Thyroid gland (tissue), 4 donors: ENCODE measurements around the gene EYS. TPM values are rescaled to one million over a fixed set of nuclear protein-coding genes. Genes with fewer than 3 reads are reported as not detected.

Experiments
- DNase-seq, 2 donors: peaks; one replicate each; pipeline ENCODE4 v3.0.0-alpha.2; 2019
- H3K27ac ChIP-seq, 3 donors: fragments of 200-600 bp; sonication (generic); 1 replicate in 2 of 3; 2 replicates in 1 of 3; pipeline ENCODE4 v1.5.1; 2016 to 2019; ENCODE audit warnings: mild to moderate bottlenecking in 1 of 3, moderate library complexity in 1 of 3
- H3K27me3 ChIP-seq: fragments of 200-600 bp; sonication (generic); one replicate; pipeline ENCODE4 v1.5.1; 2019
- H3K36me3 ChIP-seq, 2 donors: fragments of 200-600 bp; sonication (generic); one replicate each; pipeline ENCODE4 v1.5.1; 2016 to 2019
- H3K4me1 ChIP-seq, 2 donors: fragments of 200-600 bp; sonication (generic); one replicate each; pipeline ENCODE4 v1.5.1; 2017 to 2019
- H3K4me3 ChIP-seq, 3 donors: fragments of 200-600 bp; sonication (generic); replicated peaks in 1 of 3; 1 replicate in 2 of 3; 2 replicates in 1 of 3; pipeline ENCODE4 v1.5.1; 2016; ENCODE audit warnings: mild to moderate bottlenecking in 1 of 3
- H3K9me3 ChIP-seq: fragments of 200-600 bp; sonication (generic); one replicate; pipeline ENCODE4 v1.5.1; 2017
- POLR2A ChIP-seq, 2 donors: fragments of 450-650 bp; IDR thresholded peaks; one replicate each; pipeline ENCODE4 v1.6.1; 2017; ENCODE audit warnings: antibody characterized with exemption in 2 of 2, mild to moderate bottlenecking in 2 of 2, moderate library complexity in 1 of 2
- WGBS, 2 donors: methylation state at CpG; one replicate each; pipeline ENCODE4 v1.1.5; 2017; 5-methylcytosine and 5-hydroxymethylcytosine counted together
- intact Hi-C: fragments of 100-400 bp; cut with DNase I; formaldehyde crosslinking; loops from one replicate; pipeline ENCODE4 v1.15.1; 2023
- total RNA-seq, 4 donors: library from RNA; depleted of rRNA; stranded (reverse); fragments of >200 nt; gene quantifications; one replicate each; pipeline ENCODE4 v1.2.3, GENCODE V29; 2016
- TF ChIP-seq, protein P1 (sequence below), 6 experiments: fragments of 200-600 bp in 3 of 6; fragments of 450-650 bp in 3 of 6; sonication (generic) in 3 of 6; IDR thresholded peaks; one replicate each; pipeline ENCODE4 v1.5.1; 2016 to 2019; ENCODE audit warnings: antibody characterized with exemption in 6 of 6, mild to moderate bottlenecking in 2 of 6, inconsistent platforms in 1 of 6, moderate library complexity in 1 of 6

The EYS gene
- total RNA-seq, 4 donors from 2014 or later = not detected

DNA sequence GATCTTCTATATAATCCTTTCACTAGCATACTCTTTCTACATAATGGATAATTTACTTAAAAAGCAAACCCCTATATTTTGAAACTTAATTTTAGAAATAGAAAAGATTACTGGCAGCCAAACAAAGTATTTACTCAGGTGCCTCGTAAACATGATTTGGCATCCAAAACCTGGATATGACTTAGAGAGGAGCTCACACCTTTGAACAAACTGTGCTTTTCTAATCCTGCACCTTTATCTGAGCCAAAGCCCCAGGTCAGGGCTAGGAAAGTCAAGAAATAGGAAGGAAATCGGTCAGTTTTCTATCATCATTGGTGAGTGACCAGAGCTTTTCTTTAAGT is 1900.5 kb downstream of the EYS start:
- Histone ChIP-seq H3K9me3 (no peaks in the 10 kb centered on the region), H3K4me3 (no peak overlapping the region), H3K27me3 (no peaks in the 10 kb centered on the region), H3K27ac (no peak overlapping the region), H3K36me3 (no peaks in the 10 kb centered on the region), H3K4me1 (no peaks in the 10 kb centered on the region)
- intact Hi-C loops = no loop called here
- no peak for TF ChIP-seq POLR2A (IDR thresholded peaks at IDR 0.05)
- TF ChIP-seq, protein P1, sequence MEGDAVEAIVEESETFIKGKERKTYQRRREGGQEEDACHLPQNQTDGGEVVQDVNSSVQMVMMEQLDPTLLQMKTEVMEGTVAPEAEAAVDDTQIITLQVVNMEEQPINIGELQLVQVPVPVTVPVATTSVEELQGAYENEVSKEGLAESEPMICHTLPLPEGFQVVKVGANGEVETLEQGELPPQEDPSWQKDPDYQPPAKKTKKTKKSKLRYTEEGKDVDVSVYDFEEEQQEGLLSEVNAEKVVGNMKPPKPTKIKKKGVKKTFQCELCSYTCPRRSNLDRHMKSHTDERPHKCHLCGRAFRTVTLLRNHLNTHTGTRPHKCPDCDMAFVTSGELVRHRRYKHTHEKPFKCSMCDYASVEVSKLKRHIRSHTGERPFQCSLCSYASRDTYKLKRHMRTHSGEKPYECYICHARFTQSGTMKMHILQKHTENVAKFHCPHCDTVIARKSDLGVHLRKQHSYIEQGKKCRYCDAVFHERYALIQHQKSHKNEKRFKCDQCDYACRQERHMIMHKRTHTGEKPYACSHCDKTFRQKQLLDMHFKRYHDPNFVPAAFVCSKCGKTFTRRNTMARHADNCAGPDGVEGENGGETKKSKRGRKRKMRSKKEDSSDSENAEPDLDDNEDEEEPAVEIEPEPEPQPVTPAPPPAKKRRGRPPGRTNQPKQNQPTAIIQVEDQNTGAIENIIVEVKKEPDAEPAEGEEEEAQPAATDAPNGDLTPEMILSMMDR (IDR thresholded peaks at IDR 0.05) = no peak
- WGBS, 2 donors = 85 to 87% methylated on average over 2 of the region's 2 CpGs
- no peak for DNase-seq

DNA sequence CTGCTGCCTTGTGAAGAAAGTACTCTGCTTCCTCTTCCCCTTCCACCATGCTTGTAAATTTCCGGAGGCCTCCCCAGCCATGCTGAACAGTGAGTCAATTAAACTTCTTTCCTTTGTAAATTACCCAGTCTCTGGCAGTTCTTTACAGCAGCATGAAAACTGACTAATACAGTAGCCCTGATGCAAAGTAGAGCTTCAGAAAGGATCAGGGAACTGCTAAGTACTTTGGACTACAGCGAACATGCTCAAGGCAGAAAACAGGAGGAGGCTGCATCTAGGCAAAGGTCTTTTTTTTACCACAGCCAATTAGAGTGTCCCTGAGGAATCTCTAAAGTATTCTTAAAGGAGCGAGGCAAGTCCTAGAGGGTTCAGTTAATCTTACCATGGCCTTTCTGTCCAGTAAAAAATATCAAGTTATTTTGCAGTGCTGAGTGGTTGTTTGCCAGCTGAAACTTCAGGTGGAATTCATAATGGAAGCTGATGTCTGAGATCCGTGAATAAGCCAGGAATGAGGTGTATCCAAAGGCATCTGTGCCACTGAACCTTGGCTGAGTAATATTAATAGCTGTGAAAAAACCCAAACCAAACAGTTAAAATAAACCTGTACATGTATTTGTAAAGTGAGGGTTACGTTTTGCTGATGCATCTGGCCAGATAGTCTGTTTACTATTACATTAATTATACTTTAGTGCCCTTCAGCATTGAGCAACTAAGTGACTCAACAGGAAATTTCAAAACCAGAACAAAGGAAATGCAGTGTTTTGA is 1901.0 kb downstream of the EYS start:
- TF ChIP-seq, protein P1 (IDR thresholded peaks at IDR 0.05) = no peak
- no peak for TF ChIP-seq POLR2A (IDR thresholded peaks at IDR 0.05)
- Histone ChIP-seq H3K4me1 (no peaks in the 10 kb centered on the region), H3K36me3 (no peaks in the 10 kb centered on the region), H3K27me3 (no peaks in the 10 kb centered on the region), H3K27ac (no peak overlapping the region), H3K9me3 (no peaks in the 10 kb centered on the region), H3K4me3 (no peak overlapping the region)
- DNase-seq = no peak
- intact Hi-C loops = no loop called here
- WGBS, 2 donors = 53 to 60% methylated on average over 5 of the region's 5 CpGs

DNA sequence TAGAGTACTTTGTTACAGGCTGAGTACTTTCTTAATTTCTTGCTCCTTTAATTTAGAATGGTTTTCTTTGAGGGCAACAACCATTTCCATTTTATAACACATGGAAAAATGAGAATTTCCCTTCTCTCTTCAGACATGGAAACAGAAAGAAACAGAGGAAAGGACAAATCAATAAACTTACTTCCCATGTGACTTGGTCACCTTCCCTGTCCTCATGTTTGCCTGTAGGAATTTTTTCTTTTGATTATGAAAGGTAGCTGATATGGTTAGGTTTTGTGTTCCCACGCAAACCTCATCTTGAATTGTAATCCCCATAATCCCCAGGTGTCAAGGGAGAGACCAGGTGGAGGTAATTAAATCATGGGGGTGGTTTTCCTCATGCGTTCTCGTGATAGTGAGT is 1901.7 kb downstream of the EYS start:
- TF ChIP-seq, protein P1 (IDR thresholded peaks at IDR 0.05) = no peak
- TF ChIP-seq POLR2A (IDR thresholded peaks at IDR 0.05) = no peak
- no peaks in the 10 kb centered on the region for H3K27me3 ChIP-seq
- H3K27ac ChIP-seq = no peak overlapping the region
- H3K9me3 ChIP-seq = no peaks in the 10 kb centered on the region
- H3K4me3 ChIP-seq = no peak overlapping the region
- H3K36me3 ChIP-seq = no peaks in the 10 kb centered on the region
- intact Hi-C loops = no loop called here
- no peaks in the 10 kb centered on the region for H3K4me1 ChIP-seq
- 90 to 93% methylated on average over 3 of the region's 3 CpGs for WGBS, 2 donors
- no peak for DNase-seq

DNA sequence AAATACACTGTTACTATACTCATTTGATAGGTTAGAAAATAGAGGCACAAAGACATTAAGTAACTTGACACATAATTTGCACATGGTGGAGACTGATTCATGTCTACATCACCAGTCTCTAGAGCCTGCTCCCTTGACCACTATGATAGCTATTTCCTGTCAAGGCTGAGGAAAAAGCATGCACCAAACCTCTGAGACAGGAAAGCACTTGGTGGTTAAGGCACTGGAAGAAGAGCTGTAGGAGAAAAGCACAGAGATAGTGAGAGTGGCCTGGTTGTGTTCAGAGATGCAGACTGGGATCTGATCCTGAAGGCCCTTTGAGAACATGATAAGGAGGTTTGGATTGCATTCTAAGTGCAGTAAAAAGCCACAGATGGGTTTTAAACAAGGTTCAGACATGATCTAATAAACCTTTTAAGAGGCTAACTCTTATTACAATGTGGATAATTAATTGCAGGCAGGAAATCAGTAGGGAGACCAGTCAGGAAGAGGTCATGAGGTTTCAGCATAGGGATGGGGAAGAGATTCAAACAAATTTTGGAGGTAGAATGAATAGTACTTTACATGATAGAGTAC is 1902.6 kb downstream of the EYS start:
- no peak for TF ChIP-seq POLR2A (IDR thresholded peaks at IDR 0.05)
- TF ChIP-seq, protein P1 (IDR thresholded peaks at IDR 0.05) = no peak
- Histone ChIP-seq H3K27me3 (no peaks in the 10 kb centered on the region), H3K4me3 (no peak overlapping the region), H3K36me3 (no peaks in the 10 kb centered on the region), H3K27ac (no peak overlapping the region), H3K4me1 (no peaks in the 10 kb centered on the region), H3K9me3 (no peaks in the 10 kb centered on the region)
- DNase-seq = no peak
- intact Hi-C loops = no loop called here

DNA sequence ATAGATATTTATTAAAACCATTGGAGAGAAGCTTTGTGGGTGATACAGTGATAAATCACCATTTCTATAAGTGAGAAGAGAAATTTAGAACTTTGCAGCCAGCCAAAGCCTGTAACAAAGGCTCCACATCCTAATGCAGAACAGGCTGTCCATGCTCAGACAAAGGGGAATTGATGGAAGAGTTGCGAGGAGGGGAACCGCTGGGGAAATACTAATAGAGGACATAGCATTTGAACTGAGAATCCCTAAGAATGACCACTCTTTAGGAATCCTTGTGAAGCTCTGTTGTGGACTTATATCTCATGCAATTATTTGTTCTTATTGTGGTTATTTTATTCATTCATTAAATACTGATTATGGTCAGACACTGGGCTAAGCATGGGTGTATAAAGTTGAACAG is 1903.7 kb downstream of the EYS start:
- H3K27me3 ChIP-seq = no peaks in the 10 kb centered on the region
- no peak overlapping the region for H3K27ac ChIP-seq
- H3K4me1 ChIP-seq = no peaks in the 10 kb centered on the region
- TF ChIP-seq POLR2A (IDR thresholded peaks at IDR 0.05) = no peak
- TF ChIP-seq, protein P1 (IDR thresholded peaks at IDR 0.05) = no peak
- intact Hi-C loops = no loop called here
- 94 to 97% methylated on average over 2 of the region's 2 CpGs for WGBS, 2 donors
- no peaks in the 10 kb centered on the region for H3K9me3 ChIP-seq
- DNase-seq = no peak
- no peak overlapping the region for H3K4me3 ChIP-seq
- H3K36me3 ChIP-seq = no peaks in the 10 kb centered on the region
